DOHH2 (cell line): Measurements from ENCODE around the gene CABYR.

ENCODE experiments used
- H3F3A ChIP-seq: fragments of 200-600 bp; sonication (generic), shearing (Covaris generic); 2 replicates; pipeline ENCODE4 v1.6.0; 2016; ENCODE audit warnings: antibody characterized with exemption, mild to moderate bottlenecking; ENCODE audit not compliant: control insufficient read depth, insufficient read depth
- H3K27ac ChIP-seq: fragments of 200-600 bp; sonication (generic); 2 replicates; pipeline ENCODE4 v1.5.1; 2014; ENCODE audit warnings: low read depth, mild to moderate bottlenecking, low read length, moderate library complexity
- H3K27me3 ChIP-seq: fragments of 200-600 bp; sonication (generic); 2 replicates; pipeline ENCODE4 v1.6.1; 2014; ENCODE audit warnings: mild to moderate bottlenecking, low read length, mixed read lengths; ENCODE audit not compliant: control insufficient read depth
- H3K36me3 ChIP-seq: fragments of 200-600 bp; sonication (generic); 2 replicates; pipeline ENCODE4 v1.6.1; 2014; ENCODE audit warnings: mild to moderate bottlenecking, low read length, moderate library complexity, mixed read lengths; ENCODE audit not compliant: control insufficient read depth
- H3K4me1 ChIP-seq: fragments of 200-600 bp; sonication (generic); 2 replicates; pipeline ENCODE4 v1.6.1; 2014; ENCODE audit warnings: mild to moderate bottlenecking, low read length, mixed read lengths; ENCODE audit not compliant: control insufficient read depth
- H3K4me2 ChIP-seq: fragments of 200-600 bp; sonication (generic); 2 replicates; pipeline ENCODE4 v1.6.0; 2014; ENCODE audit warnings: mild to moderate bottlenecking, low read length, moderate library complexity
- H3K4me3 ChIP-seq: fragments of 200-600 bp; sonication (generic); 2 replicates; pipeline ENCODE4 v1.5.1; 2014; ENCODE audit warnings: mild to moderate bottlenecking, low read length, mixed read lengths
- H3K79me2 ChIP-seq: fragments of 200-600 bp; sonication (generic); 2 replicates; pipeline ENCODE4 v1.6.1; 2014; ENCODE audit warnings: mild to moderate bottlenecking, low read length, mixed read lengths; ENCODE audit not compliant: control insufficient read depth
- H3K9me2 ChIP-seq: fragments of 200-600 bp; sonication (generic); replicated peaks from 2 replicates; pipeline ENCODE4 v1.6.1; 2014; ENCODE audit warnings: mild to moderate bottlenecking, low read length, mixed read lengths; ENCODE audit not compliant: control insufficient read depth
- H3K9me3 ChIP-seq: fragments of 200-600 bp; sonication (generic); 2 replicates; pipeline ENCODE4 v1.6.1; 2014; ENCODE audit warnings: antibody characterized with exemption, low read length, mixed read lengths; ENCODE audit not compliant: control insufficient read depth, insufficient read depth
- H4K20me1 ChIP-seq: fragments of 200-600 bp; sonication (generic); 2 replicates; pipeline ENCODE4 v1.6.0; 2014; ENCODE audit warnings: low read depth, mild to moderate bottlenecking, antibody characterized with exemption, low read length, moderate library complexity; ENCODE audit not compliant: control insufficient read depth, insufficient read depth
- EZH2phosphoT487 ChIP-seq: fragments of 200-600 bp; sonication (generic); IDR thresholded peaks from 2 replicates; pipeline ENCODE4 v1.6.1; 2017; ENCODE audit warnings: borderline replicate concordance, mild to moderate bottlenecking, antibody characterized with exemption, low read length, moderate library complexity, mixed read lengths
- TF ChIP-seq, protein P1 (sequence below): fragments of 200-600 bp; sonication (generic); IDR thresholded peaks from one replicate; pipeline ENCODE4 v1.5.1; 2014; ENCODE audit warnings: antibody characterized with exemption, mild to moderate bottlenecking, low read depth, low read length; ENCODE audit not compliant: poor library complexity, severe bottlenecking

The CABYR gene

DNA sequence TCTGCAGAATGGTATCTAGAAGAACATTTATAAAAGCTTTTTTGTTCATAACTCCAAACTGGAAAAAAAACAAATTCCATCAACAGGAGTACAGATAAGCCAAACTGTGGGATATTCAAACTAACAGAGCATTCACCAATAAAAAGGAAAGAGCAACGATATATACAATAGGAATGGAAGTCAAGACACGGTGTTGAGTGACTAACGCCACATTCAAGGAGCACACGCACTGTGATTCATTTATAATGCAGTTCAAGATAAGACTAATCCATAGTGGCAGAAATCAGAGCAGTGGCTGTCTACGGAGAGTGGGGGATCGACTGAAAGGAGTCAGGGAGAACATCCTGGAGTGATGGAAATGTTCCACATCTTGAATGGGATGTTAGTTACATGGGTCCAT, 70.7 kb downstream of the CABYR start:
- no peak for TF ChIP-seq EZH2phosphoT487
- TF ChIP-seq, protein P1, sequence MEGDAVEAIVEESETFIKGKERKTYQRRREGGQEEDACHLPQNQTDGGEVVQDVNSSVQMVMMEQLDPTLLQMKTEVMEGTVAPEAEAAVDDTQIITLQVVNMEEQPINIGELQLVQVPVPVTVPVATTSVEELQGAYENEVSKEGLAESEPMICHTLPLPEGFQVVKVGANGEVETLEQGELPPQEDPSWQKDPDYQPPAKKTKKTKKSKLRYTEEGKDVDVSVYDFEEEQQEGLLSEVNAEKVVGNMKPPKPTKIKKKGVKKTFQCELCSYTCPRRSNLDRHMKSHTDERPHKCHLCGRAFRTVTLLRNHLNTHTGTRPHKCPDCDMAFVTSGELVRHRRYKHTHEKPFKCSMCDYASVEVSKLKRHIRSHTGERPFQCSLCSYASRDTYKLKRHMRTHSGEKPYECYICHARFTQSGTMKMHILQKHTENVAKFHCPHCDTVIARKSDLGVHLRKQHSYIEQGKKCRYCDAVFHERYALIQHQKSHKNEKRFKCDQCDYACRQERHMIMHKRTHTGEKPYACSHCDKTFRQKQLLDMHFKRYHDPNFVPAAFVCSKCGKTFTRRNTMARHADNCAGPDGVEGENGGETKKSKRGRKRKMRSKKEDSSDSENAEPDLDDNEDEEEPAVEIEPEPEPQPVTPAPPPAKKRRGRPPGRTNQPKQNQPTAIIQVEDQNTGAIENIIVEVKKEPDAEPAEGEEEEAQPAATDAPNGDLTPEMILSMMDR: no peak
- no peaks in the 10 kb centered on the region for H3K36me3 ChIP-seq
- H3K27me3 ChIP-seq: peaks cover 9% of the 10 kb centered on the region; the same call in 1 of the 2 replicates
- H3K4me1 ChIP-seq: no peaks in the 10 kb centered on the region
- H3K4me2 ChIP-seq: no peak overlapping the region
- H4K20me1 ChIP-seq: no peaks in the 10 kb centered on the region
- no peaks in the 10 kb centered on the region for H3F3A ChIP-seq
- H3K9me3 ChIP-seq: no peaks in the 10 kb centered on the region
- H3K27ac ChIP-seq: no peak overlapping the region
- H3K9me2 ChIP-seq: no peaks in the 10 kb centered on the region
- no peak overlapping the region for H3K4me3 ChIP-seq
- H3K79me2 ChIP-seq: no peaks in the 10 kb centered on the region
